ENCODE measurements around the gene CITED4. TPM values are rescaled to one million over a fixed set of nuclear protein-coding genes. Genes with fewer than 3 reads are reported as not detected.
A peak's percentile ranks its signal among the peaks of the same experiment; 100 is the strongest.

CITED4 gene
- total RNA-seq, 2 donors from 2014 or later: 180 to 465 TPM

DNA sequence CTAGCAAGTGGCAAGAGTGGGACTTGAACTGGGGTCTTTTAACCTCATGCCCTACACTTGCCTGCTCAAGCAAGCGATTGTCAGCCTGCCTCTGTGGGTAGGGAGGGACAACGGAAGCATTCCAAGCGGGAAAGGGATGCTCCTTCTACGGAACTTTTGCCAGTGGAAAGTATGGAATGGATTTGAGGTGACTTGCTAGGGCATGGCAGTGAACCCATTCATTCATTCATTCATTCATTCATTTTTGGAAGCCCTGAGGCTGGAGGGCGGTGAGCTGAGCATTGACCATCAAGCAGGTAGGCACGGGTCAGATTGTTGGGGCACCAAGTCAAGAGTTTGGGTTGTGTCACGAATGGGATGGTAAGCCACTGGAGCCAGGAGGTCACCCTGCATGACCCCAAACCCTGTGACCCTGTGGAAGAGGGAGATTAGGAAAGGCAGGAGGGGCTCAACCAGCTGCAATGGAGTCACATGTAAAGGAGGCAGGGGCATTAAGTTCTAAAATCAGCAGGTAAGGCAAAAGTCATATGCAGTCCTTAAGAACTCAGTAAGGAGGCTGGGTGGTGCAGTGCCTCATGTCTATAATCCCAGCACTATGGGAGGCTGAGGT, 11.8 kb upstream of the CITED4 start:
- no peak overlapping the region for H3K27ac ChIP-seq
- TF ChIP-seq POLR2A (IDR thresholded peaks at IDR 0.05): no peak
- TF ChIP-seq, protein P1, sequence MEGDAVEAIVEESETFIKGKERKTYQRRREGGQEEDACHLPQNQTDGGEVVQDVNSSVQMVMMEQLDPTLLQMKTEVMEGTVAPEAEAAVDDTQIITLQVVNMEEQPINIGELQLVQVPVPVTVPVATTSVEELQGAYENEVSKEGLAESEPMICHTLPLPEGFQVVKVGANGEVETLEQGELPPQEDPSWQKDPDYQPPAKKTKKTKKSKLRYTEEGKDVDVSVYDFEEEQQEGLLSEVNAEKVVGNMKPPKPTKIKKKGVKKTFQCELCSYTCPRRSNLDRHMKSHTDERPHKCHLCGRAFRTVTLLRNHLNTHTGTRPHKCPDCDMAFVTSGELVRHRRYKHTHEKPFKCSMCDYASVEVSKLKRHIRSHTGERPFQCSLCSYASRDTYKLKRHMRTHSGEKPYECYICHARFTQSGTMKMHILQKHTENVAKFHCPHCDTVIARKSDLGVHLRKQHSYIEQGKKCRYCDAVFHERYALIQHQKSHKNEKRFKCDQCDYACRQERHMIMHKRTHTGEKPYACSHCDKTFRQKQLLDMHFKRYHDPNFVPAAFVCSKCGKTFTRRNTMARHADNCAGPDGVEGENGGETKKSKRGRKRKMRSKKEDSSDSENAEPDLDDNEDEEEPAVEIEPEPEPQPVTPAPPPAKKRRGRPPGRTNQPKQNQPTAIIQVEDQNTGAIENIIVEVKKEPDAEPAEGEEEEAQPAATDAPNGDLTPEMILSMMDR (IDR thresholded peaks at IDR 0.05): no peak
- intact Hi-C loops (cut with DNase I): no loop called here
- H3K36me3 ChIP-seq (replicated peaks in 1 of 2; ENCODE audit: insufficient read depth in 1 of 2, low read depth in 2 of 2): no peaks in the 10 kb centered on the region
- H3K9me3 ChIP-seq: peaks cover 0 to 4% (median 0%) of the 10 kb centered on the region in 3 donors
- H3K4me1 ChIP-seq: peaks cover 15% of the 10 kb centered on the region
- no peak overlapping the region for H3K4me3 ChIP-seq
- 89 to 91% methylated on average over 7 of the region's 7 CpGs for WGBS, 2 donors
- H3K27me3 ChIP-seq: no peaks in the 10 kb centered on the region
- no peak for DNase-seq
- no peak for ATAC-seq

DNA sequence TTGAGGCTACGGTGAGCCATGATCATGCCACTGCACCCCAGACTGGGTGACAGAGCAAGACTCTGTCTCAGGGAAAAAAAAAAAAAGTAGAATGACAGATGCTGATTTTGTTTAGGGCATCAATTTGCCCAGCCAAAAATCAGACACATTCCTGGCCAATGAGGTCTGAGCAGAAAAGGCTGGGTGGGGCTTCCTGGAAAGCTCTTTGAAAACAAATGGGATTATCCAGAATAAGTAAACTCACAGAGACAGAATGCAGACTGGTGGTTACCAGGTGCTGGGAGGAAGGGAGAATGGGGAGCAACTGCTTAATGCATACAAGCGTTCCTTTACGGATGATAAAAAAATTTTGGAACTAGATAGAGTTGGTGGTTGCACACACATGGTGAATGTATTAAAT, 10.1 kb upstream of the CITED4 start:
- intact Hi-C loops (cut with DNase I): no loop called here
- Histone ChIP-seq H3K9me3 (peaks cover 0 to 4% (median 0%) of the 10 kb centered on the region in 3 donors), H3K4me3 (no peak overlapping the region), H3K27ac (no peak overlapping the region), H3K4me1 (peaks cover 19% of the 10 kb centered on the region), H3K36me3 (replicated peaks in 1 of 2; ENCODE audit: insufficient read depth in 1 of 2, low read depth in 2 of 2) (no peaks in the 10 kb centered on the region), H3K27me3 (no peaks in the 10 kb centered on the region)
- ATAC-seq: no peak
- no peak for TF ChIP-seq POLR2A (IDR thresholded peaks at IDR 0.05)
- TF ChIP-seq, protein P1 (IDR thresholded peaks at IDR 0.05): no peak
- WGBS, 2 donors: 83 to 89% methylated on average over 3 of the region's 3 CpGs
- DNase-seq: no peak

DNA sequence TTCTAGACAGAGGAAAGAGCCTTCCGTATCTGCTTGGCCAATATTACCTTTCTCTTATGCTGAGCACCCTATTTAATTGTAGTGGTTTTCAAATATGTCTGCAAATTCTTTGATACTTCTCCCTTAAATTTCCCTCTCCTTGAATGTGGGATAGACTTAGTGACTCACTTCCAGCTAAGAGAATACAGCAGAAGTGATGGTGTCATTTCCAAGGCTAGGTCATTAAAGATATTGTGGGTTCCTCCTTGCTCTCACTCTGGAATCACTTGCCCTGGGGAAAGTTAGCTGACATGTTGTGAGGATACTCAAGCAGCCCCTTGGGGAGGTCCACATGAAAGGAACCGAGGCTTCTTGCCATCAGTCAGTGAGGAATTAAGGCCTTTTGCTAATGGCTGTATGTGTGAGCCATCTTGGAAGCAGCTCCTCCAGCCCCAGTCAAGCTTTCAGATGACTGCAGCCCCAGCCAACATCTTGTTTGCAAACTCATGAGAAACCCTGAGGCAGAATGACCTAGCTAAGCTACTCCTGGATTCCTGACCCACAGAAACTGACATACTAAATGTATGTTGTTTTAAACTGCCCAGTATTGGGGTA, 8.1 kb upstream of the CITED4 start:
- H3K27ac ChIP-seq: no peak overlapping the region
- no peaks in the 10 kb centered on the region for H3K36me3 ChIP-seq (replicated peaks in 1 of 2; ENCODE audit: insufficient read depth in 1 of 2, low read depth in 2 of 2)
- ATAC-seq (no peak), DNase-seq (no peak)
- TF ChIP-seq POLR2A (IDR thresholded peaks at IDR 0.05): no peak
- TF ChIP-seq, protein P1 (IDR thresholded peaks at IDR 0.05): no peak
- no peaks in the 10 kb centered on the region for H3K9me3 ChIP-seq
- peaks cover 16% of the 10 kb centered on the region for H3K4me1 ChIP-seq
- no peaks in the 10 kb centered on the region for H3K27me3 ChIP-seq
- intact Hi-C loops (cut with DNase I): no loop called here
- 95 to 98% methylated on average over 2 of the region's 2 CpGs for WGBS, 2 donors
- H3K4me3 ChIP-seq: no peak overlapping the region

DNA sequence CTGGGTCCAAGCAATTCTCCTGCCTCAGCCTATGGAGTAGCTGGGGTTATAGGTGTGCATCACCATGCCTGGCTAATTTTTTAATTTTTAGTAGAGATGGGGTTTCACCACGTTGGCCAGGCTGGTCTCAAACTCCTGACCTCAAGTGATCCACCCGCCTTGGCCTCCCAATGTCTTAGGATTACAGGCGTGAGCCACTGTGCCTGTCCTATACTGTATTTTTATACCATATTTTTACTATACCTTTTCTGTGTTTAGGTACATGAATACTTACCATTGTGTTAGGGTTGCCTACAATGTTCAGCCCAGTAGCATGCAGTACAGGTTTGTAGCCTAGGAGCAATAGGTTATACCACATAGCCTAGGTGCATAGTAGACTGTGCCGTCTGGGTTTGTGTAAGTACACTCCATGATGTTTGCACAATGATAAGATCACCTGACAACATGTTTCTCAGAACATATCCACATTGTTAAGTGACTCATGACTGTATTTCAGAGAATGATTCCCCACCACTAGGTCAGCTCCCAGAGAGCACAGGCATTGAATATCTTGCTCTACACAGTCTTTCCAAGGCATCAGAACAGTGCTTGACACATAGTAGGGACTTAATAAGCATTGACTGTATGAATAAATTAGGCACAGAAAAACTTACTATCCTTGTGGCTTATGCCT, 6.0 kb upstream of the CITED4 start:
- Histone ChIP-seq H3K27ac (peak overlapping the region; percentile 27 to 62 (median 44)), H3K4me3 (no peak overlapping the region), H3K27me3 (no peaks in the 10 kb centered on the region), H3K9me3 (no peaks in the 10 kb centered on the region), H3K4me1 (peaks cover 31% of the 10 kb centered on the region), H3K36me3 (replicated peaks in 1 of 2; ENCODE audit: insufficient read depth in 1 of 2, low read depth in 2 of 2) (no peaks in the 10 kb centered on the region)
- TF ChIP-seq, protein P1 (IDR thresholded peaks at IDR 0.05): peak in 3 of 7 experiments; percentile 21 to 31 (median 30)
- TF ChIP-seq POLR2A (IDR thresholded peaks at IDR 0.05): peak in 1 of 3 donors; percentile 30
- intact Hi-C loops (cut with DNase I): no loop called here
- DNase-seq: peak in 3 of 4 donors; percentile 54 to 75 (median 73)
- WGBS, 2 donors: 67 to 68% methylated on average over 4 of the region's 4 CpGs
- peak; percentile 89 for ATAC-seq
